ENCODE results near the gene CDKN2D. TPM values are rescaled to one million over a fixed set of nuclear protein-coding genes. Genes with fewer than 3 reads are reported as not detected.

Gene CDKN2D
- total RNA-seq, 2 experiments from 2014 or later: 62.1 to 67.1 TPM

DNA sequence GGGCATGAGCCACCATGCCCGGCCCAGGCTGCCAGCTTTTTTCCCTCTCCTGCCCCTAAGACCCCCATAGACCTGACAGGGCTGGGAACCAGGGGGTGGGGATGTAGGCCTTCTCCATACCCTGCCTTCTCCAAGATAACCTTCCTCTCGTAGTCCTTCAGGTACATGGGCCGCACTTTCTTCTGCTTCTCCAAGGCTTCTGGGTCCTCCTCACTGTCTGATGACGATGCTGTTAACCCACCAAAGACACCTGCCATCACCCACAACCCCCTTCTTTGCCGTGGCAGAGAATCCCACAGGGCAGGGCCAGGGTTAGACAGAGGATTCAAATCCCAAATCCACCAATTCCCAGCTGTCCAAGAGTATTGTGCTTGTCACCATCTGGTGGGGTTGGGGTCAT, 6.2 kb downstream of the CDKN2D start:
- Mint-ChIP-seq H3K4me3 (no peak overlapping the region), H3K4me1 (ENCODE audit: low read depth) (peaks cover 40% of the 10 kb centered on the region), H3K9me3 (no peaks in the 10 kb centered on the region), H3K27ac (no peak overlapping the region), H3K36me3 (ENCODE audit: low read depth) (peaks cover 60% of the 10 kb centered on the region), H3K27me3 (no peaks in the 10 kb centered on the region)
- no peak for DNase-seq
- POLR2A ChIA-PET: interaction anchor here (0.6 to 10.6 kb wide), 2 partner anchors 9 to 643 kb away, joined by 4 to 104 read pairs; no protein-coding TSS in a partner anchor
- intact Hi-C loops (cut with micrococcal nuclease): no loop called here
- CTCF ChIA-PET: interaction anchor here (1.9 to 3.9 kb wide), 3 partner anchors 8 to 19 kb away, joined by 4 to 16 read pairs (median 8); no protein-coding TSS in a partner anchor
- no peak for ATAC-seq
- no peak for TF ChIP-seq CTCF (IDR thresholded peaks at IDR 0.05)

DNA sequence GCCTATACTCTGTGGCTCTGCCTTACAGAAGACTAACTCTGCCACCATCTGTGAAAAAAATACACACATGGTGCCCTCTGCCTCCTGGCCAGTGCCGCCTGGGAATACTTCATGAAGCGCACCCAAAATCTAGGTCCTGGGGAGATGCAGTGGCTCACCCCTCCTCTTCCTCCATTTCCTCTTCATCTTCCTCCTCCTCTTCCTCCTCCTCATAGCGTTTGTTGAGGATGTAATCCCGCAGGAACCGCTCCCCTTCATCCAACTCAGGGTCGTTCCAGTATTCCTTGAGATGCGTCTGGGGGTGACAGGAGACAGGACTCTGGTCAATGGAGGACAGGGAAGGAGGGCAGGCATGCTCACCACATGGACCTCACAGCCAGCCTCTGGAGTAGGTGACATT, 8.6 kb downstream of the CDKN2D start:
- CTCF ChIA-PET: no interaction called here
- POLR2A ChIA-PET: interaction anchor here (10.6 kb wide), 1 partner anchor 6 kb away, joined by 104 read pairs; no protein-coding TSS in a partner anchor

GRCh38 chr19:10557603-10558197, 11.1 kb downstream of the CDKN2D start:
- H3K36me3 Mint-ChIP-seq (ENCODE audit: low read depth): peaks cover 69% of the 10 kb centered on the region

More for the DNA sequence above, 8.6 kb downstream of the CDKN2D start:
- Mint-ChIP-seq H3K4me3 (no peak overlapping the region), H3K9me3 (no peaks in the 10 kb centered on the region), H3K27me3 (no peaks in the 10 kb centered on the region), H3K36me3 (ENCODE audit: low read depth) (peaks cover 55% of the 10 kb centered on the region), H3K27ac (no peak overlapping the region), H3K4me1 (ENCODE audit: low read depth) (peaks cover 38% of the 10 kb centered on the region)
- DNase-seq (no peak), ATAC-seq (no peak)
- no peak for TF ChIP-seq CTCF (IDR thresholded peaks at IDR 0.05)
- intact Hi-C loops (cut with micrococcal nuclease): no loop called here

GRCh38 chr19:10555610-10555973, 13.2 kb downstream of the CDKN2D start:
- ATAC-seq (no peak), DNase-seq (no peak)
- ChIA-PET CTCF (interaction anchor here (0.6 to 5.4 kb wide), 8 partner anchors 8 to 297 kb away, joined by 3 to 26 read pairs (median 4); no protein-coding TSS in a partner anchor), POLR2A (interaction anchor here (1.0 to 7.1 kb wide), 5 partner anchors 10 to 147 kb away, joined by 3 to 104 read pairs (median 7); partner anchors contain the start of genes CDKN2D, KRI1 and QTRT1)
- Mint-ChIP-seq H3K27ac (peak overlapping the region; percentile 92), H3K9me3 (no peaks in the 10 kb centered on the region), H3K27me3 (no peaks in the 10 kb centered on the region), H3K4me3 (no peak overlapping the region), H3K36me3 (ENCODE audit: low read depth) (peaks cover 71% of the 10 kb centered on the region), H3K4me1 (ENCODE audit: low read depth) (peaks cover 59% of the 10 kb centered on the region)
- intact Hi-C loops (cut with micrococcal nuclease): no loop called here
- TF ChIP-seq CTCF (IDR thresholded peaks at IDR 0.05): peak; percentile 11

More at GRCh38 chr19:10557603-10558197, 11.1 kb downstream of the CDKN2D start:
- H3K27me3 Mint-ChIP-seq: no peaks in the 10 kb centered on the region
- no peak for TF ChIP-seq CTCF (IDR thresholded peaks at IDR 0.05)
- peak overlapping the region; percentile 62 for H3K27ac Mint-ChIP-seq
- DNase-seq (no peak), ATAC-seq (no peak)
- ChIA-PET POLR2A (interaction anchor here (0.6 to 7.1 kb wide), 3 partner anchors 8 to 29 kb away, joined by 4 to 104 read pairs (median 7); partner anchors contain the start of genes CDKN2D and KRI1), CTCF (no interaction called here)
- intact Hi-C loops (cut with micrococcal nuclease): no loop called here
- H3K4me1 Mint-ChIP-seq (ENCODE audit: low read depth): peaks cover 54% of the 10 kb centered on the region
- H3K9me3 Mint-ChIP-seq: no peaks in the 10 kb centered on the region
- no peak overlapping the region for H3K4me3 Mint-ChIP-seq
